Choroid plexus epithelial cell (primary cell): Measurements from ENCODE around the gene PAM.
A peak's percentile ranks its signal among the peaks of the same experiment; 100 is the strongest.
"Not testable (repeated sequence)": the region's sequence is repeated elsewhere in the genome, so short reads cannot be mapped to it uniquely, and the experiment has no call there.

Source experiments
- DNase-seq: peaks from one replicate; pipeline ENCODE4 v3.0.0-alpha.2; 2010; ENCODE audit warnings: low read depth
- H3K4me3 ChIP-seq: 2 replicates; pipeline ENCODE4 v1.5.1; 2011; ENCODE audit warnings: low read depth, mild to moderate bottlenecking, control low read depth, low read length, moderate library complexity
- TF ChIP-seq, protein P1 (sequence below): conservative IDR thresholded peaks from 2 replicates; pipeline ENCODE4 v1.5.1; 2011; ENCODE audit warnings: low read depth, mild to moderate bottlenecking, control low read depth, inconsistent platforms, low read length, moderate library complexity

PAM gene

DNA sequence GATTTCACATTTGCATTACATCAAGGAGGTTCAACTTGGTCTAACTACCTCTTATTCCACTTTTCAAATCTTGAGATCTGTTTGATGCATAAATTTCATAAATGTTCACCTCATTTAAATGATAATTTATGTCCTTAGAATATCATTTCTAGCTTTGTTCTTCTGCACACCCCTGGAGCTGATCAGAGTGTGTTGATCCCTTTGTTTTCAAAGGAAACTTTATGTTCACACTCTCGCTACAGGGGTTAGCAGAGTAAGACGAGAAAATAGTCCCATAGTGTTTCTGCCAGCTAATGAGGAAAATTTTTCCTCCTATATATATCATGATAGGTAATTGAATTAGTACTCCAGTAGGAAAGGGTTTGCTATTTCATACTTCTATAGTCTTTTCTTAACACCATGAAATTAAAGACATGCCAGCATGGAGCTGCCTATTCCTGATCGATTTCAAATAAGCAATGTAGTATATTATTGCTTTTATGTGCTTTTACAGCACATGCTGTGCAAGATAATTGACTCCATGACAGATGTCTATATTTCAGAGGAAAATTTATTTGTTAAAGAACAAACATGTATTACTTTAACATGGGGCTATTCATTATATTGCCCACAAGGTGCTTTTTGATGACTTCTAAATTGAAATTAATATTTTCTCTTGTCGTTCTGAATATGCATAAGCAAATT, 4.8 kb upstream of the PAM start:
- DNase-seq, result no peak
- TF ChIP-seq, protein P1, sequence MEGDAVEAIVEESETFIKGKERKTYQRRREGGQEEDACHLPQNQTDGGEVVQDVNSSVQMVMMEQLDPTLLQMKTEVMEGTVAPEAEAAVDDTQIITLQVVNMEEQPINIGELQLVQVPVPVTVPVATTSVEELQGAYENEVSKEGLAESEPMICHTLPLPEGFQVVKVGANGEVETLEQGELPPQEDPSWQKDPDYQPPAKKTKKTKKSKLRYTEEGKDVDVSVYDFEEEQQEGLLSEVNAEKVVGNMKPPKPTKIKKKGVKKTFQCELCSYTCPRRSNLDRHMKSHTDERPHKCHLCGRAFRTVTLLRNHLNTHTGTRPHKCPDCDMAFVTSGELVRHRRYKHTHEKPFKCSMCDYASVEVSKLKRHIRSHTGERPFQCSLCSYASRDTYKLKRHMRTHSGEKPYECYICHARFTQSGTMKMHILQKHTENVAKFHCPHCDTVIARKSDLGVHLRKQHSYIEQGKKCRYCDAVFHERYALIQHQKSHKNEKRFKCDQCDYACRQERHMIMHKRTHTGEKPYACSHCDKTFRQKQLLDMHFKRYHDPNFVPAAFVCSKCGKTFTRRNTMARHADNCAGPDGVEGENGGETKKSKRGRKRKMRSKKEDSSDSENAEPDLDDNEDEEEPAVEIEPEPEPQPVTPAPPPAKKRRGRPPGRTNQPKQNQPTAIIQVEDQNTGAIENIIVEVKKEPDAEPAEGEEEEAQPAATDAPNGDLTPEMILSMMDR, result no peak
- H3K4me3 ChIP-seq, result no peak overlapping the region

DNA sequence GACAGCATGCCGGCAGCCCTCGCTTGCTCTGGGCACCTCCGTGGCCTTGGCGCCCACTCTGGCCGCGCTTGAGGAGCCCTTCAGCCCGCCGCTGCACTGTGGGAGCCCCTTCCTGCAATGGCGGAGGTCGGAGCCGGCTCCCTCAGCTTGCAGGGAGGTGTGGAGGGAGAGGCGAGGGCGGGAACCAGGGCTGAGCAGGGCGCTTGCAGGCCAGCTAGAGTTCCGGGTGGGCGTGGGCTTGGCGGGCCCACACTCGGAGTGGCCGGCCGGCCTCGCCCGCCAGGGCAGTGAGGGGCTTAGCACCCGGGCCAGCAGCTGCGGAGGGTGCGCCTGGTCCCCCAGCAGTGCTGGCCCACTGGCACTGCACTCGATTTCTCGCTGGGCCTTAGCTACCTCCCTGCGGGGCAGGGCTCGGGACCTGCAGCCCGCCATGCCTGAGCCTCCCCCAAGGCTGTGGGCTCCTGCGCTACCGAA, 3.2 kb upstream of the PAM start:
- H3K4me3 ChIP-seq, DNase-seq: not testable (repeated sequence)

DNA sequence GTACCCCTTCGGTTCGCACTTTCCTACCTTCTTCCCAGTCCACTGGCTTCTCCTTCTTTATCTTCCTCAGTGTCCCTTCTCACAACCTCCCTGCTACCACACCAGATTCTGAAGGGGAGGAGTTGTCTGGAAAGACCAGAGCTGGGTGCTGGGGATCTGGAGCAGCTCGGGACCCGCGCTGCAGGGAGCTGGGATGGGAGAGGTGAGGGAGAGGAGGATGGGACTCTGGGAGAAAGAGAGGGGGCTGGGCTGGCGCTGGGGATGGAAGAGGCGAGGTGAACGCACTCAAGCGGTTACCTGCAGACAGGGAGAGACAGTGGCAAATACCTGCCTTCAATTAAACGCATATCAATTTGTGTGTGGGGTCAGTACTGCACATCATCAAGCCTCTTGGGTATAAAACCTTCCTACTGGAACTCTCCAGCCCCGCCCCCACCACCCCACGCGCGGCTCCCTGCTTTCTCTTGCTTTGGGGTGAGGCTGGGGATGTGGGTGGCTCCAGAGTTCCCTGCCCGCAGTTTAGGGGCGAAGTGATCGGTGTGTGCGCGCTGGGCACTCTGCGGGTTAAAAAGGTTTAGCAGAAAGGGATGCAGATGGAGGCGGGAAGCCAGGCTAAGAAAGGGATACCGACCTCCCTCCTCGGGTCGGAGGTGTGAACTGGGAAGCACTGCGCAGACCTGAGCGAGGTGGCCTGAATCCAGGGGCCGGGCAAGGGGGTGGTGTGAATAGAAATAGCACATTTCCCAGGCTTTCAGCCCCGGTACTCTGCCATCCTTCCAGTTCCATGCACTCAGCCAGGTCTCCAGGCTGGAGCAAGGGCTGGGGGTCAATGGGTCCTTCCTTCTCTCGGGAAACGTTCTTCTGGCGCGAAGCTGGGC, 977 bp upstream of the PAM start:
- DNase-seq, result no peak
- TF ChIP-seq, protein P1, result no peak

DNA sequence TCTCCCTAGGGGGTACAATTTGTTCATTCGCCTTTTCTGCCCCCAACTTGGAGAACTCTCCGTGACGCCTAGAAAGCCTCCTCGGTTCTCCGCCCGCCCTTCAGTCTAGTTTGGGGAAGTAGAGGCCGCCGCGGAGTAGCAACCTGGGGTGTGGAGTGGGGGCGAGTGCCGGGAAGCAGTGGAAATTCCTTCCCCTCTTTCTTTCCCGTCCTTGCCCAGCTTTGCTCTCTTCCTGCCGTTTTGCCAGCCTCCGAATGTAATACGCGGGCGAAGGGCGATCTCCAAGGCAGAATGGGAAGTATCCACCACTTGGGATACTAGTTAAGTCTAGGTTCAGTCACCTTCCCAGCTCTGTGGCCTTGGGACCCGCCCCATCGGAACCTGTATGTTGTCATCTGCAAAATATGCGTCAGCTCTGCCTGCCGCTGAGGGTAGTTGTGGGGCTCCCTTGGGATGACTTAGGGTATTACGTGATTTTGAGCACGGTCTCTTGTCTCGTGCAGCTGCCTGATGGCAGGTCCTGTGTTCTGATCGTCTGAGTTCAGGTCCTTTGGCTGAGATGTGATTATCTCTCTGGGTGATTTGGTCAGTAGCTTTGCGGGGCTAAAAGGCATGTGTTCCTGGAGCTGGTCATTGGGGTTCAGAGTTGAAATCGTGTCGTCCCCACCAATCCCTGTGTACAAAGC, 724 bp downstream of the PAM start:
- H3K4me3 ChIP-seq, result peak overlapping the region; percentile 70
- DNase-seq, result peak; percentile 68
- TF ChIP-seq, protein P1, result no peak

More for the DNA sequence above, 977 bp upstream of the PAM start:
- peak overlapping the region; percentile 70 for H3K4me3 ChIP-seq

DNA sequence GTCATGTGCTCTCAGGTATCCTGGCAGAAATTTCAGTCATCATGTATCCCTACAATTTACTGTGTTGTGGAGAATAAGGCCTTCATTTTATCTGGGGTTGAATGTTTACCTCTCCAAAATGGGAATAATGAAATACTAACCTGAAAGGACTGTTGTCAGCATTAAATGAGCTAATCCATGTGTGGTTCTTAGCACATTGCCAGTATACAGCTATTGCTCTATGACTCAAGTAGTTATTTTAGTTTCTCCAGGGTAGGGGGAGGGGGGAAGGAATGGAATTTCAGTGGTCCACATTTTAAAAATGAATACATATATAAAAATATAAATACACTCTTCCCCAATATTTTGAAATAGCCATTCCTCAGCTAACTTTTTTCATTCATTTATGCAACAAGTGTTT, 3.5 kb downstream of the PAM start:
- peak; percentile 51 for DNase-seq
- TF ChIP-seq, protein P1, result no peak
- H3K4me3 ChIP-seq, result no peak overlapping the region

DNA sequence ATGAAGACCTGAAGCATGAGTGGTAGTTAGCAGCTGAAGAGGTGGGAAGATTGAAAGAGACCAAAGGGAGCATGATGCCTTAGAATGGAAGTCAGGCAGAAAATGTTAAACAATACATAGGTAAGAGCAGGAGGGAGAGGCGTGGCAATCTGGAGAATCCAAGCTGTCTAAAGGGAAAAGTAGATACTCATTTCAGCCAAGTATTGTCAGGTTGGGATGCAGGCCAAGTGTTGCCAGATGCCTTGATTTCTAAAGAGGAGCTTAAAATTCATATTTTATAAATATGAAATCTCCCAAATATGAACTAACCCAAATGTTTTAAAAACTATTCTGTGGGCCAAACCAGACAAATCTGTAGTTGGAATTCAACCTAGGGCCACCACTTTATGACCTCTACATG, 4.2 kb downstream of the PAM start:
- TF ChIP-seq, protein P1, result no peak
- DNase-seq, result no peak
- H3K4me3 ChIP-seq, result no peak overlapping the region

DNA sequence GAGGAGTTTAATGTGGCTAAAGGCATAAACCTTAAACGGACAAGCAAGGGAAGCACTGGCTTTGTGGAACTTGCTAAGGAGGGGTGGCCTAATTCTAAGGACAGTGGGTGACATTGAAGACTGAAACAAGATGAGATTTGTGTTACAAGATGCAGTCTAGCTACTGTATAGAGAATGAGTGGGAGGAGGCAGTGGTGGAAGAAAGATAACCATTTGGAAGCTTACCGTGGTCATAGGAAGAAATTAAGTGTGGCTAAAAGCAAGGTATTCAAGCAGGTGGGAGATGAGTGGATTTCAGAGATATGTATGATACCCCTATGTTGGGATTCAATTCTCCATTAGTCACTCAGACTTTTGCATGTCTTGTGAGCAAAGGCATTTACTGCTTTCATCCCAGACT, 4.6 kb downstream of the PAM start:
- no peak overlapping the region for H3K4me3 ChIP-seq
- TF ChIP-seq, protein P1, result no peak

More for the DNA sequence above, 4.6 kb downstream of the PAM start:
- no peak for DNase-seq
